ENCODE results near the gene MN1. TPM values are rescaled to one million over a fixed set of nuclear protein-coding genes. Genes with fewer than 3 reads are reported as not detected.

The MN1 gene
- total RNA-seq = 2.6 TPM

DNA sequence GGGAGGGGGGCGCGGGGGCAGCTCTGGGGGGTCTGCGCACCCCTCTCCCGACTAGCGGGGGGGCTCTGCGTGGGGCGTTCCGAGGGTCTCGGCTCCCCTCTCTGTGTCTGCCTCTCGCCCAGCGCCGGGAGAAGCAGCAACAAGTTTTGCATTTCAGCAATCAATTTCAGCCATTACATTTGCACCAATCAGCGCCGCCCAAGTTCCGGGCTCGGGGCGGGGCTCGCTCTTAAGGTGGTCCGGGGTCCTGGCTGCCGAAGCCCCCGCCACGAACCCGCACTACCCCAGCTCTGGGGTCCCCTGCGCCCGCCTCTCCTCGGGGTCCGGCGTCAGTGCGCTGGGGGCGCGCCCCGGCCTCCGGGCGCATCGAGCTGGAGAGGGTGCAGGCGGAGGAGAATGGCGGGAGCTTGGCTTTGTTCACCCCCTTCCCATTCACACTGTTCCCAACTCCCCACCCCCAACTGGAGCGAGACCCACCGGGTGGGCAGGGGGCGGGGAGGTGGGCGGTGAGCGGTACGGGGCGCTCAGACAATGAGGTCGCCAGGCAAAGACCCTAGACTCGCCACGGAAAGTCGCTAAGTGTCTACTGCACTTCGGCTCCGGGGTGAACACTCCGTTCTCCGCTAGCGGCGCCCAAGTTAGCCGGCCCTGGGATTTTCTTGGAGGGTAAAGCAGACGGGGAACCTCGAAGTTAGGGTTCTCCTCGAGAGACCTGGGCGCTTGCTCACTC is at the start of gene MN1:
Gene MN1 (minus strand): TSS at position 141 of the 730 bp plus-strand sequence. CDS start 1,213 bp downstream, outside the sequence.
- Histone ChIP-seq H3K4me1 (ENCODE audit: control insufficient read depth in 3 of 3, insufficient read depth in 3 of 3, low read length in 3 of 3) (peaks cover 13 to 41% (median 31%) of the 10 kb centered on the region in 3 donors), H3K27ac (ENCODE audit: low read depth, low read length) (peak within 1 kb of the TSS; percentile 88), H3K36me3 (ENCODE audit: control insufficient read depth in 3 of 3, insufficient read depth in 3 of 3, low read length in 3 of 3) (peaks cover under 1 to 16% (median 3%) of the 10 kb centered on the region in 3 donors), H3K27me3 (ENCODE audit: control insufficient read depth in 3 of 3, insufficient read depth in 3 of 3, low read length in 3 of 3) (peaks cover 0 to 3% (median 0%) of the 10 kb centered on the region in 3 donors), H3K9ac (ENCODE audit: low read depth in 1 of 3, low read length in 3 of 3) (peak within 1 kb of the TSS; percentile 74 to 95 (median 80)), H3K9me3 (ENCODE audit: control insufficient read depth in 3 of 3, low read length in 3 of 3) (no peaks in the 10 kb centered on the region), H3K4me3 (ENCODE audit: low read length in 3 of 3) (peak within 1 kb of the TSS; percentile 77 to 89 (median 86))

DNA sequence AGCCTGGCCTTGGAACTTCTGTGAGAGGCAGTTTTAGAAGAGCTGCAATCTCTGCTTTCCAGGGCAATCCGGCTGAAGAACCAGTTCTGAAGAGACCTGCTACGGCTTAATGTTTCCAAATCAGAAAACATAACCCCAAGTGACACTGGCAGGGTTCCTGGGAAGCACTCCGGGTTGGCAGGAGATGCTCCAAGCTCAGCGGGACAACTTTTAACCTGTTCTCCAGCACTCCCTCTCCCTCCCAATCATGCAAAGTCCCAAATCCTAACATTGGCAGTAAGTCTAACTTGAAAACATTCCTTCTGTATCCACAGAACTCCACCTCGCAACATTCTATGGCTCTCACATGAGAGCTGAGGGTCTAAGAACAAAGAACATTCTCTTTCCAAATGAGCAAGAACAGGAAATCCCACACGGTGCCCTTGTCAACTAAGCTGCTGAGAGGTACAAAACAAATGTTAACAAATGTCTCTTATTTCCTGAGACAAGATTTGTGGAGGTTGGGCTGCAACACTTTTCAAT is 48.5 kb upstream of the MN1 start:
- H3K4me3 ChIP-seq (ENCODE audit: low read length in 3 of 3) = no peak overlapping the region
- no peak overlapping the region for H3K27ac ChIP-seq (ENCODE audit: low read depth, low read length)
- H3K36me3 ChIP-seq (ENCODE audit: control insufficient read depth in 3 of 3, insufficient read depth in 3 of 3, low read length in 3 of 3) = peaks cover 14 to 24% (median 18%) of the 10 kb centered on the region in 3 donors
- peak overlapping the region in 1 of 3 donors; percentile 27 for H3K9ac ChIP-seq (ENCODE audit: low read depth in 1 of 3, low read length in 3 of 3)
- H3K9me3 ChIP-seq (ENCODE audit: control insufficient read depth in 3 of 3, low read length in 3 of 3) = no peaks in the 10 kb centered on the region
- H3K27me3 ChIP-seq (ENCODE audit: control insufficient read depth in 3 of 3, insufficient read depth in 3 of 3, low read length in 3 of 3) = no peaks in the 10 kb centered on the region
- H3K4me1 ChIP-seq (ENCODE audit: control insufficient read depth in 3 of 3, insufficient read depth in 3 of 3, low read length in 3 of 3) = peaks cover 9 to 14% (median 10%) of the 10 kb centered on the region in 3 donors

GRCh38 chr22:27848005-27848404 is 46.4 kb upstream of the MN1 start:
- Histone ChIP-seq H3K9ac (ENCODE audit: low read depth in 1 of 3, low read length in 3 of 3) (no peak overlapping the region), H3K4me3 (ENCODE audit: low read length in 3 of 3) (no peak overlapping the region), H3K9me3 (ENCODE audit: control insufficient read depth in 3 of 3, low read length in 3 of 3) (no peaks in the 10 kb centered on the region), H3K27ac (ENCODE audit: low read depth, low read length) (no peak overlapping the region), H3K36me3 (ENCODE audit: control insufficient read depth in 3 of 3, insufficient read depth in 3 of 3, low read length in 3 of 3) (peaks cover 12 to 16% (median 15%) of the 10 kb centered on the region in 3 donors), H3K27me3 (ENCODE audit: control insufficient read depth in 3 of 3, insufficient read depth in 3 of 3, low read length in 3 of 3) (no peaks in the 10 kb centered on the region), H3K4me1 (ENCODE audit: control insufficient read depth in 3 of 3, insufficient read depth in 3 of 3, low read length in 3 of 3) (peaks cover 9 to 14% (median 13%) of the 10 kb centered on the region in 3 donors)

- Histone ChIP-seq H3K9ac (ENCODE audit: low read depth in 1 of 3, low read length in 3 of 3) (no peak overlapping the region), H3K9me3 (ENCODE audit: control insufficient read depth in 3 of 3, low read length in 3 of 3) (no peaks in the 10 kb centered on the region), H3K4me3 (ENCODE audit: low read length in 3 of 3) (no peak overlapping the region), H3K27me3 (ENCODE audit: control insufficient read depth in 3 of 3, insufficient read depth in 3 of 3, low read length in 3 of 3) (no peaks in the 10 kb centered on the region), H3K36me3 (ENCODE audit: control insufficient read depth in 3 of 3, insufficient read depth in 3 of 3, low read length in 3 of 3) (peaks cover 9 to 13% (median 12%) of the 10 kb centered on the region in 3 donors), H3K27ac (ENCODE audit: low read depth, low read length) (no peak overlapping the region), H3K4me1 (ENCODE audit: control insufficient read depth in 3 of 3, insufficient read depth in 3 of 3, low read length in 3 of 3) (peaks cover 9 to 17% (median 14%) of the 10 kb centered on the region in 3 donors)
These were observed 45.4 kb upstream of the MN1 start for GRCh38 chr22:27846910-27847309.

GRCh38 chr22:27846248-27846757 is 44.7 kb upstream of the MN1 start:
- H3K9me3 ChIP-seq (ENCODE audit: control insufficient read depth in 3 of 3, low read length in 3 of 3) = no peaks in the 10 kb centered on the region
- H3K27me3 ChIP-seq (ENCODE audit: control insufficient read depth in 3 of 3, insufficient read depth in 3 of 3, low read length in 3 of 3) = no peaks in the 10 kb centered on the region
- peaks cover 9 to 17% (median 14%) of the 10 kb centered on the region in 3 donors for H3K4me1 ChIP-seq (ENCODE audit: control insufficient read depth in 3 of 3, insufficient read depth in 3 of 3, low read length in 3 of 3)
- no peak overlapping the region for H3K27ac ChIP-seq (ENCODE audit: low read depth, low read length)
- H3K4me3 ChIP-seq (ENCODE audit: low read length in 3 of 3) = no peak overlapping the region
- H3K36me3 ChIP-seq (ENCODE audit: control insufficient read depth in 3 of 3, insufficient read depth in 3 of 3, low read length in 3 of 3) = peaks cover 5 to 10% (median 9%) of the 10 kb centered on the region in 3 donors
- no peak overlapping the region for H3K9ac ChIP-seq (ENCODE audit: low read depth in 1 of 3, low read length in 3 of 3)

DNA sequence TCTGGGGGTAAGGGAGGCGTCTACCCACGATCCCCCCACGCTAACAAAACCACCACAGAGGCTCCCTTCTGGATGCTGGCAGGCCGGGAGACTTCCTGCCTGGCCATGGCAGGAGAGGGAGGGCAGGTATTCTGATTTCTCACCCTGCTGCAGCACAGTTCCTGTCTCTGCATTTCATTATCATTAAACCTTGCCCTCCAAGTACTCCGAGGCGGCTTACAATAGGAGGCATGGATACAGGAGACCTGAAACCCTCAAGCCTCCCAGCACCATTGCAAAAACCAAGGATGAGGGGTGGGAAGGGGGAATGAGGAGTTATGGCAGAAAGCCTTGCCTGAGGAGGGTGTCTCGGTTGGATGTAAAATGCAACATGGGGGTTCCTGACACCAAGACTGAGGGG is 44.1 kb upstream of the MN1 start:
- H3K27ac ChIP-seq (ENCODE audit: low read depth, low read length) = no peak overlapping the region

GRCh38 chr22:27844656-27845591 is 43.4 kb upstream of the MN1 start:
- H3K36me3 ChIP-seq (ENCODE audit: control insufficient read depth in 3 of 3, insufficient read depth in 3 of 3, low read length in 3 of 3) = peaks cover 6 to 9% (median 8%) of the 10 kb centered on the region in 3 donors
- H3K9ac ChIP-seq (ENCODE audit: low read depth in 1 of 3, low read length in 3 of 3) = no peak overlapping the region
- H3K27ac ChIP-seq (ENCODE audit: low read depth, low read length) = no peak overlapping the region
- H3K4me3 ChIP-seq (ENCODE audit: low read length in 3 of 3) = no peak overlapping the region
- H3K4me1 ChIP-seq (ENCODE audit: control insufficient read depth in 3 of 3, insufficient read depth in 3 of 3, low read length in 3 of 3) = peaks cover 5 to 11% (median 6%) of the 10 kb centered on the region in 3 donors
- H3K27me3 ChIP-seq (ENCODE audit: control insufficient read depth in 3 of 3, insufficient read depth in 3 of 3, low read length in 3 of 3) = no peaks in the 10 kb centered on the region
- no peaks in the 10 kb centered on the region for H3K9me3 ChIP-seq (ENCODE audit: control insufficient read depth in 3 of 3, low read length in 3 of 3)

More for the DNA sequence above, 44.1 kb upstream of the MN1 start:
- H3K4me1 ChIP-seq (ENCODE audit: control insufficient read depth in 3 of 3, insufficient read depth in 3 of 3, low read length in 3 of 3) = peaks cover 9 to 17% (median 13%) of the 10 kb centered on the region in 3 donors
- peaks cover 6 to 9% (median 8%) of the 10 kb centered on the region in 3 donors for H3K36me3 ChIP-seq (ENCODE audit: control insufficient read depth in 3 of 3, insufficient read depth in 3 of 3, low read length in 3 of 3)
- H3K4me3 ChIP-seq (ENCODE audit: low read length in 3 of 3) = no peak overlapping the region
- no peak overlapping the region for H3K9ac ChIP-seq (ENCODE audit: low read depth in 1 of 3, low read length in 3 of 3)
- no peaks in the 10 kb centered on the region for H3K27me3 ChIP-seq (ENCODE audit: control insufficient read depth in 3 of 3, insufficient read depth in 3 of 3, low read length in 3 of 3)
- no peaks in the 10 kb centered on the region for H3K9me3 ChIP-seq (ENCODE audit: control insufficient read depth in 3 of 3, low read length in 3 of 3)

- no peaks in the 10 kb centered on the region for H3K9me3 ChIP-seq (ENCODE audit: control insufficient read depth in 3 of 3, low read length in 3 of 3)
- no peaks in the 10 kb centered on the region for H3K27me3 ChIP-seq (ENCODE audit: control insufficient read depth in 3 of 3, insufficient read depth in 3 of 3, low read length in 3 of 3)
- H3K27ac ChIP-seq (ENCODE audit: low read depth, low read length) = no peak overlapping the region
- H3K9ac ChIP-seq (ENCODE audit: low read depth in 1 of 3, low read length in 3 of 3) = no peak overlapping the region
- peaks cover 0 to 7% (median 0%) of the 10 kb centered on the region in 3 donors for H3K4me1 ChIP-seq (ENCODE audit: control insufficient read depth in 3 of 3, insufficient read depth in 3 of 3, low read length in 3 of 3)
- H3K36me3 ChIP-seq (ENCODE audit: control insufficient read depth in 3 of 3, insufficient read depth in 3 of 3, low read length in 3 of 3) = peaks cover 6 to 9% (median 8%) of the 10 kb centered on the region in 3 donors
- H3K4me3 ChIP-seq (ENCODE audit: low read length in 3 of 3) = no peak overlapping the region
These were observed 42.7 kb upstream of the MN1 start for GRCh38 chr22:27844256-27844655.

DNA sequence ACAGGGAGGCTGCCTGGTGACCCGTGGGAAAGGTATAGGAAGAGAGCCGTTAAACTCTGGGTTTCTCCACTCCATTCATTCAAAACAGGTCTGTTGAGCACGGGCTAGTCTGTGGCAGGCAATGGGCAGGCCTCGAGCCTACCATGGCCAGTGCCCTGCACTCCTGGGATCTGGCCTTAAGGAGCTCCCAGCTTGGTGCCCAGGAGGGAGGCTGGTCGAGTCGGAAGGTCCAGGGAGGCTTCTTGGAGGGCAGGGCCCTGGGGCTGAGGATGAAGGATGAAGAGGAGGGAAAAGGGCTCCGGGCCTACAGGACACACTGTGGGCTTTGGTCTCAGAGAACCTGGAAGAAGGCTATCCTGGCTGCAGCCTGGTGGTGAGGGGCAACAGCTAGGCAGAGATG is 41.9 kb upstream of the MN1 start:
- Histone ChIP-seq H3K9ac (ENCODE audit: low read depth in 1 of 3, low read length in 3 of 3) (no peak overlapping the region), H3K36me3 (ENCODE audit: control insufficient read depth in 3 of 3, insufficient read depth in 3 of 3, low read length in 3 of 3) (peaks cover 4 to 9% (median 8%) of the 10 kb centered on the region in 3 donors), H3K9me3 (ENCODE audit: control insufficient read depth in 3 of 3, low read length in 3 of 3) (no peaks in the 10 kb centered on the region), H3K4me1 (ENCODE audit: control insufficient read depth in 3 of 3, insufficient read depth in 3 of 3, low read length in 3 of 3) (peaks cover 0 to 7% (median 0%) of the 10 kb centered on the region in 3 donors), H3K27me3 (ENCODE audit: control insufficient read depth in 3 of 3, insufficient read depth in 3 of 3, low read length in 3 of 3) (no peaks in the 10 kb centered on the region), H3K27ac (ENCODE audit: low read depth, low read length) (peak overlapping the region; percentile 30), H3K4me3 (ENCODE audit: low read length in 3 of 3) (no peak overlapping the region)
